GM23338 (cell line): Measurements from ENCODE around the gene ALPI. TPM values are rescaled to one million over a fixed set of nuclear protein-coding genes. Genes with fewer than 3 reads are reported as not detected.
A peak's percentile ranks its signal among the peaks of the same experiment; 100 is the strongest.

Source experiments
- ATAC-seq: fragments of 200-7000 bp; cut with Tn5 transposase; 3 replicates; pipeline ENCODE4 v1.9.1; 2020
- DNase-seq: peaks from one replicate; pipeline ENCODE4 v3.0.0-alpha.2; 2015; ENCODE audit warnings: low spot score
- H2AFZ ChIP-seq: fragments of 200-600 bp; sonication (generic); 2 replicates; pipeline ENCODE4 v1.8.0; 2016; ENCODE audit warnings: antibody characterized with exemption, mild to moderate bottlenecking, moderate library complexity
- H3F3A ChIP-seq: fragments of 200-600 bp; sonication (generic); replicated peaks from 2 replicates; pipeline ENCODE4 v1.8.0; 2017; ENCODE audit warnings: antibody characterized with exemption, mixed run types, low read depth
- H3K27ac ChIP-seq: fragments of 200-600 bp; sonication (generic); 2 replicates; pipeline ENCODE4 v1.6.1; 2016; ENCODE audit warnings: low read depth
- H3K27me3 ChIP-seq: fragments of 200-600 bp; sonication (generic); 2 replicates; pipeline ENCODE4 v1.8.0; 2016; ENCODE audit warnings: mild to moderate bottlenecking, mixed run types, moderate library complexity; ENCODE audit not compliant: insufficient read depth
- H3K36me3 ChIP-seq: fragments of 200-600 bp; sonication (generic); 2 replicates; pipeline ENCODE4 v1.8.0; 2016; ENCODE audit warnings: mild to moderate bottlenecking; ENCODE audit not compliant: insufficient read depth
- H3K4me1 ChIP-seq: fragments of 200-600 bp; sonication (generic); 2 replicates; pipeline ENCODE4 v1.8.0; 2016; ENCODE audit warnings: mild to moderate bottlenecking, moderate library complexity; ENCODE audit not compliant: insufficient read depth
- H3K4me2 ChIP-seq: fragments of 200-600 bp; sonication (generic); 2 replicates; pipeline ENCODE4 v1.7.1; 2017; ENCODE audit warnings: mixed run types
- H3K4me3 ChIP-seq: fragments of 200-600 bp; sonication (generic); 2 replicates; pipeline ENCODE4 v1.6.1; 2016; ENCODE audit warnings: mixed run types
- H3K79me2 ChIP-seq: fragments of 200-600 bp; sonication (generic); replicated peaks from 2 replicates; pipeline ENCODE4 v1.8.0; 2017; ENCODE audit warnings: mild to moderate bottlenecking; ENCODE audit not compliant: insufficient read depth
- H3K9me2 ChIP-seq: fragments of 200-600 bp; sonication (generic); 2 replicates; pipeline ENCODE4 v1.8.0; 2017; ENCODE audit not compliant: insufficient read depth
- H4K20me1 ChIP-seq: fragments of 200-600 bp; sonication (generic); replicated peaks from 2 replicates; pipeline ENCODE4 v1.8.0; 2017; ENCODE audit warnings: mild to moderate bottlenecking; ENCODE audit not compliant: insufficient read depth
- H3K27ac Mint-ChIP-seq: 2 replicates; pipeline ENCODE4 v1.8.0; 2020; ENCODE audit warnings: inconsistent platforms, mild to moderate bottlenecking, moderate library complexity, mixed read lengths
- H3K27me3 Mint-ChIP-seq: 3 replicates; pipeline ENCODE4 v1.8.0; 2022; ENCODE audit warnings: low read depth, mild to moderate bottlenecking, moderate library complexity, mixed read lengths, inconsistent platforms; ENCODE audit not compliant: insufficient read depth, poor library complexity
- H3K36me3 Mint-ChIP-seq: 3 replicates; pipeline ENCODE4 v1.8.0; 2021; ENCODE audit warnings: low read depth, mild to moderate bottlenecking, inconsistent platforms, moderate library complexity, mixed read lengths
- H3K4me1 Mint-ChIP-seq: 3 replicates; pipeline ENCODE4 v1.8.0; 2020; ENCODE audit warnings: mild to moderate bottlenecking, inconsistent platforms, mixed read lengths
- H3K4me3 Mint-ChIP-seq: 3 replicates; pipeline ENCODE4 v1.8.0; 2021; ENCODE audit warnings: moderate library complexity, mild to moderate bottlenecking, inconsistent platforms, mixed read lengths
- H3K9me3 Mint-ChIP-seq: 3 replicates; pipeline ENCODE4 v1.8.0; 2020; ENCODE audit warnings: moderate library complexity, mild to moderate bottlenecking, inconsistent platforms, mixed read lengths
- EZH2 ChIP-seq: fragments of 200-600 bp; sonication (generic); IDR thresholded peaks from one replicate; pipeline ENCODE4 v1.8.0; 2017; ENCODE audit warnings: antibody characterized with exemption, mild to moderate bottlenecking, low read depth; ENCODE audit not compliant: unreplicated experiment
- EZH2phosphoT487 ChIP-seq: fragments of 200-600 bp; sonication (generic); IDR thresholded peaks from one replicate; pipeline ENCODE4 v1.8.1; 2018; ENCODE audit warnings: antibody characterized with exemption; ENCODE audit not compliant: unreplicated experiment
- JUNB ChIP-seq: IDR thresholded peaks from one replicate; pipeline ENCODE4 v1.6.1; 2016; ENCODE audit warnings: antibody characterized with exemption; ENCODE audit not compliant: unreplicated experiment
- POLR2AphosphoS5 ChIP-seq: IDR thresholded peaks from 2 replicates; pipeline ENCODE4 v1.6.1; 2016; ENCODE audit warnings: antibody characterized with exemption, low read depth
- STAT1 ChIP-seq: IDR thresholded peaks from one replicate; pipeline ENCODE4 v1.6.1; 2016; ENCODE audit warnings: antibody characterized with exemption; ENCODE audit not compliant: unreplicated experiment
- ZNF331 ChIP-seq: fragments of 250-450 bp; sonication (Bioruptor Pico); IDR thresholded peaks from 2 replicates; pipeline ENCODE4 v1.5.0; 2020; ENCODE audit warnings: low read depth, mild to moderate bottlenecking, moderate library complexity
- ZNF462 ChIP-seq: fragments of 250-450 bp; sonication (Bioruptor Pico); IDR thresholded peaks from 2 replicates; pipeline ENCODE4 v1.5.0; 2020; ENCODE audit warnings: mild to moderate bottlenecking, moderate library complexity
- polyA plus RNA-seq: library from polyadenylated mRNA; unstranded; fragments of >200 nt; fragmentation: Nextera tagmentation; extraction: Ambion mirVana; gene quantifications from 2 replicates; pipeline ENCODE4 v1.2.1, GENCODE V29; 2016
- total RNA-seq: library from RNA; depleted of rRNA; stranded (reverse); fragments of >200 nt; shearing (Covaris generic); gene quantifications from 2 replicates; pipeline ENCODE4 v1.2.3, GENCODE V29; 2014
- TF ChIP-seq, protein P1 (sequence below): IDR thresholded peaks from 2 replicates; pipeline ENCODE4 v1.6.1; 2016; ENCODE audit warnings: antibody characterized with exemption
- TF ChIP-seq, protein P2 (sequence below): IDR thresholded peaks from one replicate; pipeline ENCODE4 v1.6.1; 2018; ENCODE audit warnings: antibody characterized with exemption; ENCODE audit not compliant: unreplicated experiment

ALPI gene
- total and polyA plus RNA-seq, 2 experiments from 2014 or later: not detected

DNA sequence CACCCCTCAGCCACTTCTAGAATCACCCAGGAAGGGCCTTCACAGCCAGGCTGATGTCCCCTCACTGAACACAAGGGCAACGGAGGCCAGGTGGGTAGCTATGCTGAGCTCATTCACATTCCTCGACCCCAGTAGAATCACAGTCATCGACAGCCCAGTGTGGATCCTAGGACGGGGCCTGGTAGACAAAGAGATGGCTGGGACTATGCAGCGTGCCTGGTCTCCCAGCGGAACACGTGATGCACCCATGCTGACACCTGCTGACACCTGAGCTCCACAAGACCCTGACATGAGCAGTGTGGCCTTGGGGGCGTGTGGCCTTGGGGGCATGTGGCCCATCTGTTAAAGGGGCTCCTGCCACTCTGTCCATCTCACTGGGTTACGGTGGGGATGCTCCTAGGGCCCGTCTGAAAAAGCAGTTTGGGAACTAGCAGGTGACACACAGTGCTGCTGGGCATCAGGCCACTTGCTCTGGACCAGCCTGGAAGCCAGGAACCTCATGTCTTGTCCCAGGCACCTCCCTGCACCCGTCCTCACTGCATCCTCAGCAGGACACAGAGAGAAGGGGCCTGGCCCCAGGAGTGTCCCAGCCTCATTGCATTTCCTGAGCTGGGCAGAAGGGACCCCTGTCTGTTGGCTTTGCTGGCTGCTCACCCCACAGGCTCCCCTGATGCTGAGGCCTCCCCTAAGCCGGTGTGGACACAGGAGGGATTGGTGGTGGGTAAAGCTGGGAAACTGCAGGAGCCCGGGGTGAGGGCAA is 22.0 kb downstream of the ALPI start:
- no peaks in the 10 kb centered on the region for H3K36me3 ChIP-seq
- 0 out of 2 replicates have a peak, but pooled peaks cover 5% of the 10 kb centered on the region for H3K27me3 ChIP-seq
- peaks cover 5% of the 10 kb centered on the region; the same call in 2 of the 3 replicates for H3K4me1 Mint-ChIP-seq
- no peaks in the 10 kb centered on the region for H3K4me1 ChIP-seq
- H4K20me1 ChIP-seq: no peaks in the 10 kb centered on the region
- H3K9me2 ChIP-seq: no peaks in the 10 kb centered on the region
- ATAC-seq (peak; percentile 11; the same call in 1 of the 3 replicates), DNase-seq (no peak)
- H2AFZ ChIP-seq: no peak overlapping the region
- TF ChIP-seq, protein P1, sequence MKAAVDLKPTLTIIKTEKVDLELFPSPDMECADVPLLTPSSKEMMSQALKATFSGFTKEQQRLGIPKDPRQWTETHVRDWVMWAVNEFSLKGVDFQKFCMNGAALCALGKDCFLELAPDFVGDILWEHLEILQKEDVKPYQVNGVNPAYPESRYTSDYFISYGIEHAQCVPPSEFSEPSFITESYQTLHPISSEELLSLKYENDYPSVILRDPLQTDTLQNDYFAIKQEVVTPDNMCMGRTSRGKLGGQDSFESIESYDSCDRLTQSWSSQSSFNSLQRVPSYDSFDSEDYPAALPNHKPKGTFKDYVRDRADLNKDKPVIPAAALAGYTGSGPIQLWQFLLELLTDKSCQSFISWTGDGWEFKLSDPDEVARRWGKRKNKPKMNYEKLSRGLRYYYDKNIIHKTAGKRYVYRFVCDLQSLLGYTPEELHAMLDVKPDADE: no peak
- no peak for TF ChIP-seq STAT1
- TF ChIP-seq ZNF462 (CRISPR knock-in tag): no peak
- TF ChIP-seq POLR2AphosphoS5: no peak
- TF ChIP-seq JUNB: no peak
- TF ChIP-seq, protein P2, sequence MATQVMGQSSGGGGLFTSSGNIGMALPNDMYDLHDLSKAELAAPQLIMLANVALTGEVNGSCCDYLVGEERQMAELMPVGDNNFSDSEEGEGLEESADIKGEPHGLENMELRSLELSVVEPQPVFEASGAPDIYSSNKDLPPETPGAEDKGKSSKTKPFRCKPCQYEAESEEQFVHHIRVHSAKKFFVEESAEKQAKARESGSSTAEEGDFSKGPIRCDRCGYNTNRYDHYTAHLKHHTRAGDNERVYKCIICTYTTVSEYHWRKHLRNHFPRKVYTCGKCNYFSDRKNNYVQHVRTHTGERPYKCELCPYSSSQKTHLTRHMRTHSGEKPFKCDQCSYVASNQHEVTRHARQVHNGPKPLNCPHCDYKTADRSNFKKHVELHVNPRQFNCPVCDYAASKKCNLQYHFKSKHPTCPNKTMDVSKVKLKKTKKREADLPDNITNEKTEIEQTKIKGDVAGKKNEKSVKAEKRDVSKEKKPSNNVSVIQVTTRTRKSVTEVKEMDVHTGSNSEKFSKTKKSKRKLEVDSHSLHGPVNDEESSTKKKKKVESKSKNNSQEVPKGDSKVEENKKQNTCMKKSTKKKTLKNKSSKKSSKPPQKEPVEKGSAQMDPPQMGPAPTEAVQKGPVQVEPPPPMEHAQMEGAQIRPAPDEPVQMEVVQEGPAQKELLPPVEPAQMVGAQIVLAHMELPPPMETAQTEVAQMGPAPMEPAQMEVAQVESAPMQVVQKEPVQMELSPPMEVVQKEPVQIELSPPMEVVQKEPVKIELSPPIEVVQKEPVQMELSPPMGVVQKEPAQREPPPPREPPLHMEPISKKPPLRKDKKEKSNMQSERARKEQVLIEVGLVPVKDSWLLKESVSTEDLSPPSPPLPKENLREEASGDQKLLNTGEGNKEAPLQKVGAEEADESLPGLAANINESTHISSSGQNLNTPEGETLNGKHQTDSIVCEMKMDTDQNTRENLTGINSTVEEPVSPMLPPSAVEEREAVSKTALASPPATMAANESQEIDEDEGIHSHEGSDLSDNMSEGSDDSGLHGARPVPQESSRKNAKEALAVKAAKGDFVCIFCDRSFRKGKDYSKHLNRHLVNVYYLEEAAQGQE: no peak
- no peak for TF ChIP-seq EZH2
- no peak for TF ChIP-seq EZH2phosphoT487
- no peak for TF ChIP-seq ZNF331
- no peak overlapping the region for H3K27ac Mint-ChIP-seq
- no peaks in the 10 kb centered on the region for H3K79me2 ChIP-seq
- H3K27ac ChIP-seq: no peak overlapping the region
- H3F3A ChIP-seq: no peaks in the 10 kb centered on the region
- no peak overlapping the region for H3K4me3 ChIP-seq
- H3K27me3 Mint-ChIP-seq: peaks cover 14% of the 10 kb centered on the region
- no peaks in the 10 kb centered on the region for H3K36me3 Mint-ChIP-seq
- no peak overlapping the region for H3K4me3 Mint-ChIP-seq
- H3K9me3 Mint-ChIP-seq: no peaks in the 10 kb centered on the region
- no peak overlapping the region for H3K4me2 ChIP-seq
